GM20431 (cell line): ENCODE results near the gene EXOC3L2.

Source experiments
- in situ Hi-C: fragments of 300-500 bp; cut with MseI, MboI; formaldehyde crosslinking; loops from one replicate; pipeline ENCODE4 v1.15.0; 2020; ENCODE audit warnings: low sequenced_read_pairs; ENCODE audit not compliant: unreplicated experiment

EXOC3L2 gene

GRCh38 chr19:45186509-45187334 lies 58.5 kb downstream of the EXOC3L2 start:
- in situ Hi-C loops = no loop called here

- in situ Hi-C loops = no loop called here
Observed at GRCh38 chr19:45184115-45184514, 61.1 kb downstream of the EXOC3L2 start.

DNA sequence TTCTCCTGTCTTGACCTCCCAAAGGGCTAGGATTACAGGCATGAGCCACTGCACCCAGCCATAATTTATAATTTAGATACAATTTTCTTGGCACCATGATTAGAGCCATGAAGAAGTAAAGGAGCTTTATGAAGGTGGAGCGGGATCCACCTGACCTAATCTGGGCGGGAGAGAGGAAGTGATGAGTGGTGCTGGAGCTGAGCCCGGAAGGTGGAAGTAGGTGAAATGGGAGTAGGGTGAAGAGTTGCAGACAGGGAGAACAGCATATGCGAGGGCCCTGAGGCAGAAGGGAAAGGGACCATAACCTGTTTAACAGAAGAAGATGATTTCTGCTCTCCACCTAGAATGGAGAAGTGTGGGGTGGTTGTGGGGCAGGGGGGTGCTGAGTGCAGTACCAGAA lies 62.4 kb downstream of the EXOC3L2 start:
- in situ Hi-C loops = no loop called here

DNA sequence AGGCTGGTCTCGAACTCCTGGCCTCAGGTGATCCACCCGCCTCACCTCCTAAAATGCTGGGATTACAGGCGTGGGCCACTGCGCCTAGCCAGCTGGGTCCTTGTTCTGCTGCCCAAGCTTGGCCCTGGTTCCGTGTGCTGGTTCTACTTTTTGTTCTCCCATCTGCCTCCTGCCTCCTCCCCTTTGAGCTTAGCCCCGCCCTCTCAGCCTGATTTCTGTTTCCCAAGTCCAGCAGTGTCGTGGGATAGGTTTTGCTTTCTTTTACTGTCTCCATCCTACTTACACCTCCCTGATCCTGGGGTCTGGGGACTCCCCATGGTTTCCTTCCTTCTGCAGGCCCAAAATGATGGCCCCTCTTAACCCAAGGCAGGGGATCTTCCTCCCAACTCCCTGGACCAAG lies 64.3 kb downstream of the EXOC3L2 start:
- in situ Hi-C loops = no loop called here

GRCh38 chr19:45179892-45180370 lies 65.3 kb downstream of the EXOC3L2 start:
- in situ Hi-C loops = no loop called here

GRCh38 chr19:45179072-45179891 lies 65.9 kb downstream of the EXOC3L2 start:
- in situ Hi-C loops = no loop called here

GRCh38 chr19:45178262-45179071 lies 66.7 kb downstream of the EXOC3L2 start, which contains the start of gene BLOC1S3:
Gene BLOC1S3, plus strand, starts transcription at chr19:45178784. Its CDS starts 513 bp downstream, at chr19:45179297.
- in situ Hi-C loops = no loop called here

GRCh38 chr19:45177817-45178261 lies 67.4 kb downstream of the EXOC3L2 start, which contains the start of gene TRAPPC6A:
Gene TRAPPC6A, minus strand, starts transcription at chr19:45178237. Its CDS starts 19 bp downstream, at chr19:45178218.
- in situ Hi-C loops = no loop called here

DNA sequence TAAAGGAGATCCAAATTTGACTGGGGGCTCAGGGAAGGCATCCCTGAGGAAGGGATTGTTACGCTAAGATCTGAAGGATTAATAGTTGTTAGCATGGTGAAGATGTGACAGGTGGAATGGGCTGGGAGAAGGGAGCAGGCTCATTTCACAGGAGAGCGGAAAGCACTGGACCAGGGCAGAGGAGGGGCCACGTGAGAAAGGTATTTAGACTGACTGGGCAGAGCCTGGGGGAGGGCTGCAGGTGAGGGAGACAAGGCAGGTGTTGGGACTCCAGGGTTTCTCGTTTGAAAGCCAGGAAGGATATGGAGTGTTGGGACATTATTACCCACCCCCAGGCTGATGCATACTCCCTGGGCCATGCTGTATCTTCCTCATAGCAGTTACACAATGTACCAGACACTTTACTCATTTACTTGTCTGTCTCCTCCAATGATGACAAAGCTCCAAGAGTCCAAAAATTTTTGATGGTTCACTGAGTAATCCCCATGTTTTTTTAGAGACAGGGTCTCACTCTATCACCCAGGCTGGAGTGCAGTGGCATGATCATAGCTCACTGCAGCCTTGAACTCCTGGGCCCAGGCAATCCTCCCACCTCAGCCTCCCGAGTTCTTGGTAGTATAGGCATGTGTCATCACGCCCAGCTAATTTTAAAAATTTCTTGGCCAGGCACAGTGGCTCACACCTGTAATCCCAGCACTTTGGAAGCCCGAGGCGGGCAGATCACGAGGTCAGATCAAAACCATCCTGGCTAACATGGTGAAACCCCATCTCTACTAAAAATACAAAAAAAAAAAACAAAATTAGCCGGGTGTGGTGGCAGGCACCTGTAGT lies 69.5 kb downstream of the EXOC3L2 start:
- in situ Hi-C loops = no loop called here

GRCh38 chr19:45173816-45174215 lies 71.4 kb downstream of the EXOC3L2 start:
- in situ Hi-C loops = no loop called here

DNA sequence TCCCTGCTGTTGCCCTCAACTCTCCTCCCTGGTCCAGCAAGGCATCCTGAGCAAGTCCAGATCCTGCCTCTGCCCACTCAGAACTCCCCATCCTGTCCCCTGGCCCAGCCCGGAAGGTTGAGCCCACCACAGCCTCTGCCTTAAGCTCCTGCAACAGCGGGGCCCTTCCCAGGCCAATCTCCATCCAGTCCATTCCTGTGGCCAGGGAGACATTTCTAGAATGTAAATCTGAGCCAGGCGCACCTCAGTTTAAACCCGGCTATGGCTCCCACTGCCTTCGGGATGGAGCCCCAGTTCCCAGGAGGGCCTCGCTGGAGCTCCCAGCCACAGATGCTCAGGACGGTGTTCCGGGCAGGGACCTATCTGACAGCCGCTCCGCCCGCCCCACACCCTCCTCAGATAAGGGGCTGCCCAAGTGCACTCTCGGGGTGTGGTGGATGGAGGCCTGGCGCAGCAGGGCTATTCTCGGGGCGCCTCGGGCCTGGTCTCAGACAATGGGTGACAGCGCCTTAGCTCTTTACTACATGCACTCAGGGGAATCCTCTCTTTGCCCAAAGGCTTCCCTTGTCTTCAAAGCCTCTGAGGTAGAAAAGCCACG lies 72.5 kb downstream of the EXOC3L2 start:
- in situ Hi-C loops = no loop called here

DNA sequence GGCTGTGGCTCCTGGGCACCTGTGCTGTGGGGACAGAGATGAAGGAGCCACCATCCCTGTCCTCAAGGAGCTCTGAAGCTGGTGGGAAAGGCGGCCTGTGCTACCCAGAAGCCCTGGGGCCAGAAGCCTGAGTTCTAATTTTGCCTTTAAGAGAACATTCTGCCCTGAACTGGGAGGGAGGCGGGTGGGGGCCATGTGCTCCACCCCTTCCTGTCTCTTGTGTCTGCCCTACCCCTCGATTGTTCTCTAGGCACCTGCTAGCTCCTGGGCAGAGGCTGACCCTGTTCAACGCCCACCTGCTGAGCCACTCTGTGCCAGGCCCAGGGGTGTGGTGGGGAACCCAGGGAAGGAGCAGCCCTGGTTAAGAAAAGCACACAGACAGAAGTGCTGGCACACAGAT lies 73.0 kb downstream of the EXOC3L2 start:
- in situ Hi-C loops = no loop called here

- in situ Hi-C loops = no loop called here
Observed at GRCh38 chr19:45171211-45171623, 74.0 kb downstream of the EXOC3L2 start.

DNA sequence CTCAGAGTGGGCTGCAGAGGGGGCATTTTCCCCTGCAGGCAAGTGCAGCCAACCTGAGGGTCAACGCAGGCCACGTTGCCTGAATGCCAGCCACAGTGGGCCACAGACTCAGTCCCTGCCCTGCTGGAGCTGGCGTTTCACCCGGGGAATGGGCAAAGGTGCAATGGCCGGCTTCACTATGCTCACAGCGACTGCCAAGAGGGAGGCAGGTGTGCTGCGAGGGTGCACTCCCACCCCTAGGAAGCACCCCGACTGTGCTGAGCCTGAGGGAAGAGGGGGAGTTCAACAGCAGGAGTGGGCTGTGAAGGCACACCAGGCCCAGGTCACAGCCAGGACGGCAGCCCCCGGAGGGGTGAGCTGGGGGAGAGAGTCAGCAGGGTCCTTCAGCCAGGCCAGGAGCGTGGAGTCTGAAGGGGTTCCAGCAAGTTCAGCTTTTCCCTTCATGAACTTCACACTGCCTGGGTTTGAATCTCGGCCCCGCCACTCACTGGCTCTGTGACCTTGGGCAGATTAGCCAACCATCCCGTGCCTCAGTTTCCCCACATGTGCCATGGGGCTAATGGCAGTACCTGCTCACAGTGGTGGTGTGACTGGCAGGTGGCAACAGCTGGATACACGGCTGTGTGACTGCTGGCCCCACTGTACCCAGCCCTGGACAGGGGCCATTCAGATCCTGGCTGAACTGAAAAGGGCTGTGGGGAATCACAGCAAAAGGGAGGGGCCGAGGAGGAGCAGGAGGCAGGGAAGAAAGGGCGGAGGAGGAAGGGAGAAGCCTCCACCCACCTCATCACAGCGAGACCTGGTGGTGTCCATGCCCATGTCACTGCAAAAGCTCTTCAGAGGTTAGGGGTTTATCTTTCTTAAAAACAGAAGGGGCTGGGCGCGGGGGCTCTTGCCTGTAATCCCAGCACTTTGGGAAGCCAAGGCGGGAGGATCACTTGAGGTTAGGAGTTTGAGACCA lies 74.8 kb downstream of the EXOC3L2 start:
- in situ Hi-C loops = no loop called here

GRCh38 chr19:45169602-45170001 lies 75.6 kb downstream of the EXOC3L2 start:
- in situ Hi-C loops = no loop called here

GRCh38 chr19:45168767-45169351 lies 76.3 kb downstream of the EXOC3L2 start:
- in situ Hi-C loops = no loop called here

DNA sequence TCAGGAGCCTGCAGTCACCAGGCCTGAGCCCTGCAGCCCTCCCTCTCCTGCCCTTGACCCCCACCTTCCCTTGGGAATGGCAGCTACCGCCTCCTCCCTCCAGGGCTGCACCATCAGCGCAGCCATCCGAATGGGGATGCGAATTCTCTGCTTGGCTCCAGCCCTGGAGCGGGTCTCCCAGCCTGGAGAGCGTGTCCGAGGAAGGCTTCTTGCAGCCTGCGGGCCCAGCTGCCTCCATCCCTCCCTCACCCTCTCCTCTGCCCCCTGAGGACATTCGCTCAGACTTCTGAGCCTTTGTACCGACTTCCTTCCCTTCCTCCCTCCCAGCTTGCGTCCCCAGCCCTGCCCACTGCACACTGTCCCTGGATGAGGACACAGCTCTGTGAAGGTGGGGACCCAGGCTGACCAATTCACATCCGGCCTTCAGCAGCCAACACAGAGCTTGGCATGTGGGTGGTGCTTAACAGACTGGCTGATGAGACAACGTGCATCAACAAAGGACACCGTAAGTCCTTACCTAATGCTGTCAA lies 78.4 kb downstream of the EXOC3L2 start:
- in situ Hi-C loops = no loop called here
